Measurements from ENCODE around the gene PHACTR1. TPM values are rescaled to one million over a fixed set of nuclear protein-coding genes. Genes with fewer than 3 reads are reported as not detected.

Gene PHACTR1
- total and polyA plus RNA-seq, 7 donors: 0.60 to 7.5 (median 3.7) TPM

GRCh38 chr6:13294499-13295069 lies 578.0 kb downstream of the PHACTR1 start:
- no peaks in the 10 kb centered on the region for H3K4me1 ChIP-seq
- peaks cover 9 to 58% (median 13%) of the 10 kb centered on the region in 4 donors for H3K36me3 ChIP-seq
- H3K9me3 ChIP-seq: no peaks in the 10 kb centered on the region
- no peak for TF ChIP-seq POLR2AphosphoS5 (IDR thresholded peaks at IDR 0.05)
- no peak for TF ChIP-seq POLR2A (IDR thresholded peaks at IDR 0.05)
- TF ChIP-seq EP300 (IDR thresholded peaks at IDR 0.05): no peak
- TF ChIP-seq, protein P1, sequence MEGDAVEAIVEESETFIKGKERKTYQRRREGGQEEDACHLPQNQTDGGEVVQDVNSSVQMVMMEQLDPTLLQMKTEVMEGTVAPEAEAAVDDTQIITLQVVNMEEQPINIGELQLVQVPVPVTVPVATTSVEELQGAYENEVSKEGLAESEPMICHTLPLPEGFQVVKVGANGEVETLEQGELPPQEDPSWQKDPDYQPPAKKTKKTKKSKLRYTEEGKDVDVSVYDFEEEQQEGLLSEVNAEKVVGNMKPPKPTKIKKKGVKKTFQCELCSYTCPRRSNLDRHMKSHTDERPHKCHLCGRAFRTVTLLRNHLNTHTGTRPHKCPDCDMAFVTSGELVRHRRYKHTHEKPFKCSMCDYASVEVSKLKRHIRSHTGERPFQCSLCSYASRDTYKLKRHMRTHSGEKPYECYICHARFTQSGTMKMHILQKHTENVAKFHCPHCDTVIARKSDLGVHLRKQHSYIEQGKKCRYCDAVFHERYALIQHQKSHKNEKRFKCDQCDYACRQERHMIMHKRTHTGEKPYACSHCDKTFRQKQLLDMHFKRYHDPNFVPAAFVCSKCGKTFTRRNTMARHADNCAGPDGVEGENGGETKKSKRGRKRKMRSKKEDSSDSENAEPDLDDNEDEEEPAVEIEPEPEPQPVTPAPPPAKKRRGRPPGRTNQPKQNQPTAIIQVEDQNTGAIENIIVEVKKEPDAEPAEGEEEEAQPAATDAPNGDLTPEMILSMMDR (IDR thresholded peaks at IDR 0.05): no peak
- H3K27ac ChIP-seq: no peak overlapping the region
- intact Hi-C loops (cut with DNase I): no loop called here
- H3K4me3 ChIP-seq: no peak overlapping the region
- no peak for DNase-seq
- WGBS, 2 donors: 75 to 89% methylated on average over 13 of the region's 13 CpGs
- no peaks in the 10 kb centered on the region for H3K27me3 ChIP-seq

DNA sequence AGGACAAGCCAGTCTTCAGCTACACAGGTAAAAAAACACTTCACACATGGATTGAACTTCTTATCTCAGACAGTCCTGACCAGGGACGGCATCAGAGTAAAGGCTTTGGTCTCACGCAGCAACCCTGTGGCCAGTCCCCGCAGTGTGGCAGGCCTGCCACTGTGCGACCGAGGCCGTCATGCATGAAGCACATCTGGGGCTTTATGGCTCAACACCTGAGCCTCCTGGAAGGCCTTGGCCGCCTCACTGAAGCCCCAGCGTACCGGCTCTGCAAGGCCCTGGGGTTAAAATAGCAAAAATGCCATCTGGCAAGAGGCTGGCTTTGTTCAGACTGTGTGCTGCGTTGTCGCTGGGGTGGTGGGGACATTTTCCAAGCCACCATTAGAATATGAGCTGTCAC lies 579.0 kb downstream of the PHACTR1 start:
- no peaks in the 10 kb centered on the region for H3K9me3 ChIP-seq
- peaks cover 9 to 67% (median 13%) of the 10 kb centered on the region in 4 donors for H3K36me3 ChIP-seq
- H3K4me1 ChIP-seq: no peaks in the 10 kb centered on the region
- 85 to 95% methylated on average over 11 of the region's 11 CpGs for WGBS, 2 donors
- H3K4me3 ChIP-seq: no peak overlapping the region
- TF ChIP-seq EP300 (IDR thresholded peaks at IDR 0.05): no peak
- TF ChIP-seq POLR2AphosphoS5 (IDR thresholded peaks at IDR 0.05): no peak
- no peak overlapping the region for H3K27ac ChIP-seq
- no peaks in the 10 kb centered on the region for H3K27me3 ChIP-seq
- intact Hi-C loops (cut with DNase I): no loop called here
- DNase-seq: no peak

DNA sequence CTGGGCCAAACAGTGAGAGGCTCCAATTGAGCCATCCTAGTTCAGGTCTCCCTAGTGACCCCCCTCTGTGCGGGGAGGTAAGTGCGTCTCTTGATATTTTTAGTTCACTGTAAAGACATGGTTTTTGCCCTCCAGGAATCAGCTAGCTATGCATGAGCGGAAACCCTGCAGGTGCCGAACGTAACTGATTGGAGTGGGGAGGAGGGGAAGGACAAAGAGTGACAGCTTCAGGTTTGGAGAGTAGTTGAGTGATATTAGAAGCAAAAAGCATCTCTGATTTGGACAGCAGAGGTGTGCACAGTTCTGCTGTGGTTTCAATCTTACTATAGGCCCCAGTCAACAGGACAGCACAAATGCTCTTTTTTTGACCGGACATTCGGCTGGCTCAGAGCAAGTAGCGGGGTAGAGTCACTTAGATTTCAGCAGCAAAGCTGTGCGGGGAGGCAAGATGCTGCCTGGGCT lies 580.0 kb downstream of the PHACTR1 start:
- H3K27ac ChIP-seq: no peak overlapping the region
- no peak for TF ChIP-seq EP300 (IDR thresholded peaks at IDR 0.05)
- TF ChIP-seq, protein P1 (IDR thresholded peaks at IDR 0.05): no peak
- no peak for TF ChIP-seq POLR2A (IDR thresholded peaks at IDR 0.05)
- TF ChIP-seq POLR2AphosphoS5 (IDR thresholded peaks at IDR 0.05): no peak
- 82 to 96% methylated on average over 9 of the region's 9 CpGs for WGBS, 2 donors
- H3K36me3 ChIP-seq: peaks cover 9 to 71% (median 13%) of the 10 kb centered on the region in 4 donors
- H3K4me1 ChIP-seq: no peaks in the 10 kb centered on the region
- intact Hi-C loops (cut with DNase I): no loop called here
- H3K9me3 ChIP-seq: no peaks in the 10 kb centered on the region
- no peak overlapping the region for H3K4me3 ChIP-seq
- no peaks in the 10 kb centered on the region for H3K27me3 ChIP-seq
- no peak for DNase-seq

DNA sequence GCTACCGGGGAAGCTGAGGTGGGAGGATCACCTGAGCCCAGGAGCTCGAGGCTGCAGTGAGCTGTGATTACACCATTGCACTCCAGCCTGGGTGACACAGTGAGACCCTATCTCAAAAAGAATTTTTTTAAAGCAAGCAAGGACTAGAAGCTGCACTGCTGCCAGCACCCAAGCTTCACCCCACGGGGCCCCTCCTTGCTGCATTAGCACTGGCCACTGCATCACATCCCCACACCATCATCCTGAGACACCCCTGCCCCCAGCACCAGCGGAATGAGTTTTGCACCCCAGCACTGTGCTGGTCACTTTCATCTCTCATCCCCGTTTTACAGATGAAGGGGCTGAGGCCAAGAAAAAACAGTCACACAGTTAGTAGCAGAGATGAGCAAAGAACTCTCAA lies 580.8 kb downstream of the PHACTR1 start:
- H3K36me3 ChIP-seq: peaks cover 9 to 70% (median 13%) of the 10 kb centered on the region in 4 donors
- H3K27me3 ChIP-seq: no peaks in the 10 kb centered on the region
- no peaks in the 10 kb centered on the region for H3K9me3 ChIP-seq
- no peak for DNase-seq
- intact Hi-C loops (cut with DNase I): no loop called here
- H3K4me1 ChIP-seq: peaks cover 0 to 4% (median 2%) of the 10 kb centered on the region in 4 donors
- no peak overlapping the region for H3K4me3 ChIP-seq
- no peak overlapping the region for H3K27ac ChIP-seq
- TF ChIP-seq POLR2AphosphoS5 (IDR thresholded peaks at IDR 0.05): no peak
- no peak for TF ChIP-seq EP300 (IDR thresholded peaks at IDR 0.05)
- 97% methylated on average over 5 of the region's 5 CpGs for WGBS, 2 donors

DNA sequence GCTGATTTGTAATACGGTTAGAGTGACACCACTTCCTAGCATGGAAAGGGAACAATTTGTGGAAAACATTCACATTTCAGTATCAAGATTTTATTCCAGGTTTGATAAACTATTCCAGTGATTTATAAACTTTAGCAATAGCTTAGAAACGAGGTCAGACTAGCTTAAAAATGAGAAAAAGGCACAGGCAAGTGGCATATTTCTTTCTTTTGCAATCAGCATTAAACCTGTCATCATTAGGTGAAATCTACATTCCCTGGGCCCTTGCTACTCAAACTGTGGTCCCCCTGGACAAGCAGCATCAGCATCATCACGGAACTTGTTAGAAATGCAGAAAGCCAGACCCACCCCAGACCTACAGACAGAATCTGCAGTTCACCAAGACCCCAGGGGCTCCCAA lies 581.9 kb downstream of the PHACTR1 start:
- Histone ChIP-seq H3K4me3 (no peak overlapping the region), H3K36me3 (peaks cover 9 to 59% (median 12%) of the 10 kb centered on the region in 4 donors), H3K27ac (no peak overlapping the region), H3K4me1 (peaks cover 0 to 14% (median 10%) of the 10 kb centered on the region in 4 donors), H3K9me3 (no peaks in the 10 kb centered on the region), H3K27me3 (no peaks in the 10 kb centered on the region)
- WGBS, 2 donors: 93 to 94% methylated on average over 3 of the region's 3 CpGs
- intact Hi-C loops (cut with DNase I): no loop called here
- no peak for DNase-seq
- no peak for TF ChIP-seq EP300 (IDR thresholded peaks at IDR 0.05)
- TF ChIP-seq, protein P1 (IDR thresholded peaks at IDR 0.05): no peak
- no peak for TF ChIP-seq POLR2A (IDR thresholded peaks at IDR 0.05)
- TF ChIP-seq POLR2AphosphoS5 (IDR thresholded peaks at IDR 0.05): no peak
